AG09309 (cell line): Measurements from ENCODE around the gene PRPF8.

Experiments
- DNase-seq: peaks from one replicate; pipeline ENCODE4 v3.0.0-alpha.2; 2010; ENCODE audit warnings: low read depth
- H3K4me3 ChIP-seq: 2 replicates; pipeline ENCODE4 v1.5.1; 2011; ENCODE audit warnings: mild to moderate bottlenecking, low read depth, low read length, moderate library complexity; ENCODE audit not compliant: control insufficient read depth
- TF ChIP-seq, protein P1 (sequence below): IDR thresholded peaks from 2 replicates; pipeline ENCODE4 v1.5.1; 2011; ENCODE audit warnings: mild to moderate bottlenecking, low read depth, low read length, inconsistent platforms; ENCODE audit not compliant: insufficient read depth, control insufficient read depth; ENCODE audit errors: missing control alignments

Gene PRPF8

DNA sequence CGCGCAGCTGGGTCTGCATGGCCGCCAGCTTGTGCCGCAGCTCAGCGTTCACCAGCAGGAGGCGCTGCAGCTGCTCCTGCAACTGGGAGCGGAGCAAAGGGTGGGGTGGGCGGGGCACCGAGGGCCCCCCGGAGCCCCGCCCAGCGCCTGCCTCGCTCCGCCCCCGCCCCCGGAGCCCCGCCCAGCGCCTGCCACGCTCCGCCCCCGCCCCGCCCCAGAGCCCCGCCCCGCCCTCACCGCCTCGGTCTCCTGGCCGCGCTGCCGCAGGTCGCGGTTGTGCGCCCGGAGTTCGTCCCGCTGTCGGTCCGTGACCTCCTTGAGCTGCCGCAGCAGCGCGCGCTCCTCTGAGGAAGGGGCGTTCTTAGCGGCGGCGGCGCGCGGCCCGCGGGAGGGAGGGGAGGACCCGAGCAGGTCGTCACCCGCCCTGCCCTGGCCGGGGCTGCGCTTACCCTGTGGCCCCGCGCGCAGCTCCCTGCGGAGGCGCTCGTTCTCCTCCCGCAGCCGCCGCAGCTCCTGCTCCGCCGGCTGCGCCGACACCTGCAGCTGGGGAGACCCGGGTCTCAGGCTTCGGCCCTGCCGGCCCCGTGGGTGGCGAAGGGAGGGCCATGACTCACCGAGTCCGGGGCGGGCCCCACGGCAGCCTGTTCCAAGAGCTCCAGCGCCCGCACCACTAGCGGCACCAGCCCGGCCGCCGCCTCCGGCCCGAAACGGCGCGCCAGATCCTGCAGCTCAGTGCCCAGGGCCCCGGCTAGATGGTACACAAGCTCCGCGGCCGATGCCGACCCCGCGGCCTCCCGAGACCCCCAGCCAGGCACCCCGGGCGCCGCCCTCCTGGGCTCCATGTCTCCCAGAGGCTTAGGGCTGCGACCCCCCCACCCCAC is 35.5 kb downstream of the PRPF8 start:
- DNase-seq = peak; percentile 80
- peak overlapping the region; percentile 52 for H3K4me3 ChIP-seq
- TF ChIP-seq, protein P1, sequence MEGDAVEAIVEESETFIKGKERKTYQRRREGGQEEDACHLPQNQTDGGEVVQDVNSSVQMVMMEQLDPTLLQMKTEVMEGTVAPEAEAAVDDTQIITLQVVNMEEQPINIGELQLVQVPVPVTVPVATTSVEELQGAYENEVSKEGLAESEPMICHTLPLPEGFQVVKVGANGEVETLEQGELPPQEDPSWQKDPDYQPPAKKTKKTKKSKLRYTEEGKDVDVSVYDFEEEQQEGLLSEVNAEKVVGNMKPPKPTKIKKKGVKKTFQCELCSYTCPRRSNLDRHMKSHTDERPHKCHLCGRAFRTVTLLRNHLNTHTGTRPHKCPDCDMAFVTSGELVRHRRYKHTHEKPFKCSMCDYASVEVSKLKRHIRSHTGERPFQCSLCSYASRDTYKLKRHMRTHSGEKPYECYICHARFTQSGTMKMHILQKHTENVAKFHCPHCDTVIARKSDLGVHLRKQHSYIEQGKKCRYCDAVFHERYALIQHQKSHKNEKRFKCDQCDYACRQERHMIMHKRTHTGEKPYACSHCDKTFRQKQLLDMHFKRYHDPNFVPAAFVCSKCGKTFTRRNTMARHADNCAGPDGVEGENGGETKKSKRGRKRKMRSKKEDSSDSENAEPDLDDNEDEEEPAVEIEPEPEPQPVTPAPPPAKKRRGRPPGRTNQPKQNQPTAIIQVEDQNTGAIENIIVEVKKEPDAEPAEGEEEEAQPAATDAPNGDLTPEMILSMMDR = peak; percentile 81

DNA sequence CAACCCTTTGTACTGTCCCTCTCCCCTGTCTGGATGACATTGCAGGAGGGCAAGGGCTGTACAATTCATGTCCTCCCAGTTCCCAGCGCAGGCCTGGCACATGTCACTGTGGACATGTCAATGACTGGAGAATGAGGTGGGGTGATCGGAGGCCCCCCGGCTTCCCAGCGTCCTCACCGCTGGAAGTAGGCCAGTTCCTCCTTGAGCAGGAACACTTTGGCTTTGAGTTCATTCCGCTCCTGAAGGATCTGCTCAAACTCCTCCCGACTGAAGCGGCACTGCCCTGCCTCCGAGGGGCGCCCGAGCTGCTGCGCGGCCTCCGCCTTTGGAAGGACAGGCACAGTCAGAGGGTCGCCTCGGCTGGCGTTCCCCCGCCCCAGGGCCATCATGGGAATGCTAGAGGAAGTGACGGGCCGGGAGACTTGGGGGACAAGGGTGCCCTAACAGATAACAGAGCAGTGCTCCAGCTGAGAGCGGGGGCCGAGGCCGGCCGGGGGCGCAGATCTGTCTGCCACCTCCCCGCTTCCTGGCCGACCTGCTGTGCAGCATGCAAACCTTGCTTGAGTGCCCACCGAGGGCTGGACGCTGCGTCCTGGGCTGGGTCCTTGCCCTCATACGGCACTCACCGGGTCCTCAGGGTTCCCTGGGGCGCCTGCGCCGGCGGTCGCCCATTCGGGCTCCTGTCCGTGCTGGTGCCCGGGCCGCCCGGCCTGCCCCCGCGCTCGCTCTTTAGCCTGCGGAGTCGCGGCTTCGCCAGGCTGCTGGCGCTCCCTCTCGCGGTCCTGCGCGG is 36.3 kb downstream of the PRPF8 start:
- TF ChIP-seq, protein P1 = peak; percentile 35
- H3K4me3 ChIP-seq = peak overlapping the region; percentile 44
- no peak for DNase-seq

DNA sequence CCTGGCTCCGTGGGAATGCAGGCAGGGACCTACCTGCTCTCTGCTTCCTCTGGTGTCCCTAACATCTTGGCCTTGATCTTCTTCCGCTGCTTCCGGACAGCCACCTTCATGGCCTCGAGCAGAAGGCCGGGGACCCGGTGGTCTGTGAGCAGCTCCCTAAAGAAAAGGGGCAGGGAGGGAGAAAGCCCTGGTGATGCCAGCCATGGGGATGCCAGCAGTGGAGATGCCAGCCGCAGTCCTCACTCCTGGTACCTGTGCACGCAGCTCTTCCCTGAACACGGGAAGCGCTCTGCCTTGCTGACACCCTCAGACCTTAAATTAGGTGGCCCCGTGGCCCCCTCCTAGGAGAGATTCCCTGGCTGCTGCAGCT is 36.9 kb downstream of the PRPF8 start:
- no peak for DNase-seq
- no peak overlapping the region for H3K4me3 ChIP-seq
- TF ChIP-seq, protein P1 = no peak

DNA sequence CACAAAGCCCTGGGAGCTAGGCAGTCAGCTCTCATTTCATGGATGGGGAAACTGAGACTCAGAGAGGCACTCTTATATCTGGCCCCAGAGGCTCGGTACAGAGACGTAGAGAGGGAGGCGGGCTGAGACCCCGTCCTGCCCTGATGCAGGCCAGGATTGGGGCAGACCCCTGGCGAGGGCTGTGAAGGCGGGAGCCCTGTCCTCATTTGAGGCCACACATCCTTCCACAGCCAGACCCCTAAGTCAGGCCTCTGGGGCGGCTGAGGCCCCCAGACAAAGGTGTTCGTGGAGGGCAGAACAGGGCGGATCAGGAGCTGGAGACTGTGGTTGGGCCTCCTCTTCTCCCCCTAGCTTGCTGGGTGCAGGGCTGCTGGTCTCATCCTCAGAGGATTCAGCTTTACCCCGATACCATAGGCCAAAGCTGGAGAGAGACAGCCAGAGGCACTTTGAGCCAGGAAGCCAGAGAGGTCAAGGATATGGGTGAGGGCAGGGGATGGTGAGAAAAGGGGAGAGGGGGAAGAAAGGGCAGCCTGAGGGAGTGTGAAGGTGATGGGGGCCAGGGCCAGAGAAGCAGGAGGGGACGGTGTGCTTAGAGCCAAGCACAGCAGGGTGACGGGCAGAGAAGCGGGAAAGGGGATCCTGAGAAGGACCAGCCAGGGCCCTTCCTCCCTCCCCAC is 38.3 kb downstream of the PRPF8 start:
- no peak overlapping the region for H3K4me3 ChIP-seq
- TF ChIP-seq, protein P1 = no peak

DNA sequence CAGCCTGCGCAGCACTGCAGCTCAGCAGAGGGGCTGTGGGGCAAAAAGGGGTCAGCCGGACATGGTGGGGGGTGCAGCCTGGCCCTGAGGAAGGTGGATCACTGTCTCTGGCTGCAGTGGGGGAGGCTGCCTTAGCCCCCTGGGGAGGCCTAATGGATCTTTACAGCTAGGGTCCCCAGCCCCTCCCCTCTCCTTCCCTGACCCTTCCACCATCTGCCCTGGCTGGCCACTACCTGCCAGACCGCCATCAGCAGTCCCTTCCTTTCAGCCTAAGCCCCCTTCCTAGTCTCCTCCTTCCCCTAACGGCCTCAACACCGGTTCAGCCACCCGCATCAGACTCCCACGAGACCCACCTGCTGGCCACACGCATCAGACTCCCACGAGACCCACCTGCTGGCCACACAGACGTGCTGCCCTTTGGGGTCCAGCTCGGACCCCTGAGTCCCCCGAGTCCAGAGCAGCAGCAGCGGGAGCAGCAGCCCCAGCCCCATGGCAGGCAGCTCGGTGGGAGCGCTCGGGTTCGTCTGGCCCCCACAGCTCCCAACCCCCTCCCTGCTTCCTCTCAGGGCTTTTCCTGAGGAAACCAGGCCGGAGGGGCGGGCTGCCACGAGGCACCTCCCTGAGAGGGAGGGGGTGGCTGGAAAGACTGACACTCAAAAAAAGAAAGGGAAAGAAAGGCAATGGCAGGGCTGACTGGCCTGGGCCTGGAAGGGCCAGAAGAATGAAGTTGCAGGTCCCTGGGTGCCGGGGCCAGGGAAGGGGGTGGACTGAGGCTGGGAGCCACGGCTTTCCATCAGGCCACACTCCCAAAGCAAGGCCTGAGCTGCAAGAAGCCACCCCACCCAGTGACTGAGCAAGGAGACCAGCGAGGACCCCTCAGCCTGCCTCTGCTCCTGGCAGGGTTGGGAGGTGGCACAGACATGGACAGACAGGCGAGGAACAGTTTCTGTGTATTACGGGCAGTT is 39.2 kb downstream of the PRPF8 start, which contains the start of gene SCARF1:
Gene SCARF1 (minus strand): TSS at position 526 of the 965 bp plus-strand sequence. CDS start 35 bp downstream, at position 491.
- TF ChIP-seq, protein P1 = no peak
- no peak for DNase-seq
- H3K4me3 ChIP-seq = no peak within 1 kb of the TSS

More for the DNA sequence above, 38.3 kb downstream of the PRPF8 start:
- DNase-seq = no peak
